ENCODE data around the gene GAB3.
"Not testable (repeated sequence)": the region's sequence is repeated elsewhere in the genome, so short reads cannot be mapped to it uniquely, and the experiment has no call there.

Gene GAB3

DNA sequence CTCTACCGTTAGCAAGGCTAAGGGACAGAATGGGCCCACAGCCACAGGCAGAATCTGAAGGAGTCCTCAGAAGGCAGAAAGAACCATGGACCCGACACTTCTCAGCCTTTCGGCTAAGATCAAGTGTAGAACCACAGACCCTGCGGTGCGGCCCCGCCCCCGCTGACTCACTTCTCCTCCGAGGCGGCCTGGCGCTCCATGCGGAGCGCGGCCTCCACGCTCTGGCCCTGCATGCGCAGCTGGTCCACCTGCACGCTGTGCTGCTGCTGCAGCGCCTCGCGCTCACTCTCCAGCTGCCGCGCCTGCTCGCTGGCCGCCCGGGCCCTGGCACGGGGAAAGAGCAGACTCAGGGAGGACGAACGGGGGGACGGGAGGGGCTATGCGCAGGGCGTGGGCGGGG, 107.2 kb downstream of the GAB3 start:
- in situ Hi-C loops (cut with MboI; ENCODE audit: low pct_unique_long_range_greater_than_20kb, low sequenced_read_pairs); DNase-seq: not testable (repeated sequence)

DNA sequence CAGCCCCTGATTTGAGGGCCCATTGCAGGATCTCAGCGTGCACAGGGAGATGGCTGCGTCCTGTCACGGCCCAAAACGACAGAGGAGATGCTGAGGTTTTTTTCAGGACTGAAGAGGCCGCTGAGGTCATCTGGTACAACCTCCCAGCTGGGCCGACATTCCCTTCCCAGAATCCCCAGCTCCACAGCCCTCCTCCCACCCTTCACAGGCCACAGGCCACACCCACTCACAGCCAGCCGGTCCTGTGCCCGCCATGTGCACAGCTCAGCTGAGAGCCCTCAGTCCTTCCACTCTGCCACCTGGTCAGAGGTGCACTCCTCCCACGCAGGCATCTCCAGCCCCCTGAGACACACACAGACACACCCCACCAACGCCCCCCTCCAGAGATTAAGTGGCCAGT, 109.1 kb downstream of the GAB3 start:
- DNase-seq; in situ Hi-C loops (cut with MboI; ENCODE audit: low pct_unique_long_range_greater_than_20kb, low sequenced_read_pairs): not testable (repeated sequence)

DNA sequence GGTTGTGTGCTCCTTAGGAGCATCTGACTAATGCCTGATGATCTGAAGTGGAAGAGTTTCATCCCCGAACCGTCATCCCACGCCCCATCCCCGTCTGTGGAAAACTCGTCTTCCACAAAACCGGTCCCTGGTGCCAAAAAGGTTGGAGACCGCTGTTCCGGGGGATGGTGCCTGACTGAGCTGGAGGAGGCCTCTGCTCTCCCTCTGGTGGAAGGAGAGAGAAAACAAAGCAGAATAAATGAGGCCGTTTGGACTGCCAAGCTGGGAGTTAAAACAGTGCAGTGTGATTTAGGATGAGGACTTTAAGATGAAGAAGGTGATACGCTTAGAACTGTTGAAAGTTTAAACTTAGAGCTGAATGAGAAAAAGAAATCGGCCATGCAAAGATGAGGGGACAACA, 117.2 kb downstream of the GAB3 start:
- DNase-seq; in situ Hi-C loops (cut with MboI; ENCODE audit: low pct_unique_long_range_greater_than_20kb, low sequenced_read_pairs): not testable (repeated sequence)

DNA sequence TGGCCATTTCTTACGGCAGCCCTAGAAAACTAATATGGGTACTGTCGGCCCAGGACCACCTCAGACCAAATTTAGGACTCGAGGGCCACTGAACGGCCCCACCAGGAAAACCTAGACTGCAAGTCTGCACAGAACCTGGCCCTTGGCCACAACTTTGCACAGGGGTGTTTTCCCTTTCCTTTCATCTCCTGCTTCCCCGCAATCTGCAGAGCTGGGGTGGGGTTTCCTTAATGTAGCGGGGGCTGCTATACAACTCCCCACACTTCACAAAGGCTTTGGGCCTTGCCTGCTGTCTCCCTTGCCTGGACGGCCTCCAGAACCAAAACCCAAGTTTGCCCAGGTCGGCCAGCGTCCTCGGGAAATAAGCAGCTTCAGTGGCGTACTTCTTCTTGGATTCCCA, 119.9 kb downstream of the GAB3 start:
- DNase-seq; in situ Hi-C loops (cut with MboI; ENCODE audit: low pct_unique_long_range_greater_than_20kb, low sequenced_read_pairs): not testable (repeated sequence)

DNA sequence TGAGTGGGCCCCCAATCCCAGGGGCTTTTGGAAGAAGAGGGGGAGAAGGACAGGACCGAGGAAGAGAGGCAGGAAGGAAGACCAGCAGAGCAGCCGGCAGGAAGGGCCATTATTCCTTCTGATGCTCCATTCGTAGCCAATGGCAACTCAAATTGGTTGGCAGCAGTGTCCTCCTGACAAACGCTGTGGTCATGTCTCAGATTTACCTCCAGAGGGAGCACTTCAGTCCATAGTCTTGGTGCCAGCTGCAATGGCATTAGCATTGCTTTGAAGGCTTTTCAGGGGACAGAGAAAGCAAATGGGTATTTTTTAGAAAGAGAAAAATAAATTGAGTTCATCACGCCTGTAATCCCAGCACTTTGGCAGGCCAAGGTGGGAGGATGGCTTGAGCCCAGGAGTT, 121.9 kb downstream of the GAB3 start:
- DNase-seq; in situ Hi-C loops (cut with MboI; ENCODE audit: low pct_unique_long_range_greater_than_20kb, low sequenced_read_pairs): not testable (repeated sequence)

Measured in KBM-7 (cell line).